ENCODE measurements around the gene GKN1.

DNA sequence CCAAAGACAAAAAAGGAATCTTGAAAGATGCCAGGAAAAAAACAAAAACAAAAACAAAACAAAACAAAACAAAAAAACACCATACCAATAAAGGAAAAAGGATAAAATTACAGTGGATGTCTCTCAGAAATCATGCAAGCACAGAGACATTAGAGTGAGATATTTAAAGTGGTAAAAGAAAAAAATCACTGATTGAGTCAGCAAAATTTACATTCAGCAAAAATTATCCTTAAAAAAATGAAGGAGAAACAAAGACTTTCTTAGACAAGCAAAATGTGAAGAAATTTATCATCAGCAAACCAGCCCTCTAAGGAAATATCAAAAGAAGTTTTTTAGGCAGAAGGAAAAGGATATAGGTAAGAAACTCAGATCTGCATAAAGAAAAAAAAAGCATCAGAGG lies 10.2 kb upstream of the GKN1 start:
- no peak for TF ChIP-seq POLR2A (IDR thresholded peaks at IDR 0.05)
- TF ChIP-seq, protein P1, sequence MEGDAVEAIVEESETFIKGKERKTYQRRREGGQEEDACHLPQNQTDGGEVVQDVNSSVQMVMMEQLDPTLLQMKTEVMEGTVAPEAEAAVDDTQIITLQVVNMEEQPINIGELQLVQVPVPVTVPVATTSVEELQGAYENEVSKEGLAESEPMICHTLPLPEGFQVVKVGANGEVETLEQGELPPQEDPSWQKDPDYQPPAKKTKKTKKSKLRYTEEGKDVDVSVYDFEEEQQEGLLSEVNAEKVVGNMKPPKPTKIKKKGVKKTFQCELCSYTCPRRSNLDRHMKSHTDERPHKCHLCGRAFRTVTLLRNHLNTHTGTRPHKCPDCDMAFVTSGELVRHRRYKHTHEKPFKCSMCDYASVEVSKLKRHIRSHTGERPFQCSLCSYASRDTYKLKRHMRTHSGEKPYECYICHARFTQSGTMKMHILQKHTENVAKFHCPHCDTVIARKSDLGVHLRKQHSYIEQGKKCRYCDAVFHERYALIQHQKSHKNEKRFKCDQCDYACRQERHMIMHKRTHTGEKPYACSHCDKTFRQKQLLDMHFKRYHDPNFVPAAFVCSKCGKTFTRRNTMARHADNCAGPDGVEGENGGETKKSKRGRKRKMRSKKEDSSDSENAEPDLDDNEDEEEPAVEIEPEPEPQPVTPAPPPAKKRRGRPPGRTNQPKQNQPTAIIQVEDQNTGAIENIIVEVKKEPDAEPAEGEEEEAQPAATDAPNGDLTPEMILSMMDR (IDR thresholded peaks at IDR 0.05): no peak

All from body of pancreas (tissue), 4 donors.